SU-DHL-6 (cell line): ENCODE measurements around the gene PTPRN2.

Experiments used
- H2AFZ ChIP-seq: fragments of 200-600 bp; sonication (generic); 2 replicates; pipeline ENCODE4 v1.6.1; 2014; ENCODE audit warnings: low read depth, mild to moderate bottlenecking, moderate library complexity, mixed read lengths, antibody characterized with exemption, low read length; ENCODE audit not compliant: severe bottlenecking
- H3F3A ChIP-seq: fragments of 200-600 bp; shearing (Covaris generic); 2 replicates; pipeline ENCODE4 v1.6.0; 2016; ENCODE audit warnings: antibody characterized with exemption, mild to moderate bottlenecking; ENCODE audit not compliant: insufficient read depth
- H3K27ac ChIP-seq: fragments of 200-600 bp; sonication (generic); 2 replicates; pipeline ENCODE4 v1.5.1; 2016; ENCODE audit warnings: low read depth, mild to moderate bottlenecking, low read length, moderate library complexity, mixed read lengths
- H3K27me3 ChIP-seq: fragments of 200-600 bp; sonication (generic), shearing (Covaris generic); 2 replicates; pipeline ENCODE4 v1.6.0; 2014; ENCODE audit warnings: mild to moderate bottlenecking, low read length
- H3K36me3 ChIP-seq: fragments of 200-600 bp; sonication (generic); 2 replicates; pipeline ENCODE4 v1.6.1; 2014; ENCODE audit warnings: mild to moderate bottlenecking, low read length, mixed read lengths
- H3K4me2 ChIP-seq: fragments of 300-600, 200-600 bp; shearing (Covaris generic), sonication (generic); 2 replicates; pipeline ENCODE4 v1.6.0; 2014; ENCODE audit warnings: low read length, low read depth, mild to moderate bottlenecking; ENCODE audit not compliant: poor library complexity, severe bottlenecking
- H3K4me3 ChIP-seq: fragments of 200-600 bp; sonication (generic); 2 replicates; pipeline ENCODE4 v1.5.1; 2014; ENCODE audit warnings: antibody characterized with exemption, low read length, mild to moderate bottlenecking, mixed read lengths; ENCODE audit not compliant: insufficient read depth, poor library complexity, severe bottlenecking
- H3K79me2 ChIP-seq: fragments of 200-600 bp; sonication (generic); 2 replicates; pipeline ENCODE4 v1.6.1; 2014; ENCODE audit warnings: mild to moderate bottlenecking, low read length, moderate library complexity; ENCODE audit not compliant: insufficient read depth
- H3K9ac ChIP-seq: fragments of 200-600 bp; sonication (generic); 2 replicates; pipeline ENCODE4 v1.7.0; 2014; ENCODE audit warnings: mild to moderate bottlenecking, low read length
- H3K9me2 ChIP-seq: fragments of 200-600 bp; sonication (generic); replicated peaks from 2 replicates; pipeline ENCODE4 v1.6.1; 2014; ENCODE audit warnings: low read length; ENCODE audit not compliant: insufficient read depth
- H3K9me3 ChIP-seq: fragments of 200-600 bp; sonication (generic); 2 replicates; pipeline ENCODE4 v1.6.1; 2014; ENCODE audit warnings: low read length, mixed read lengths; ENCODE audit not compliant: insufficient read depth
- H4K20me1 ChIP-seq: fragments of 200-600 bp; sonication (generic); 2 replicates; pipeline ENCODE4 v1.6.1; 2014; ENCODE audit warnings: low read depth, mild to moderate bottlenecking, antibody characterized with exemption, low read length, moderate library complexity, mixed read lengths
- EZH2phosphoT487 ChIP-seq: fragments of 200-600 bp; sonication (generic), shearing (Covaris generic); conservative IDR thresholded peaks from 2 replicates; pipeline ENCODE4 v1.6.1; 2018; ENCODE audit warnings: mild to moderate bottlenecking, antibody characterized with exemption, low read length, moderate library complexity, mixed read lengths
- TF ChIP-seq, protein P1 (sequence below): fragments of 200-600 bp; sonication (generic); IDR thresholded peaks from one replicate; pipeline ENCODE4 v1.5.1; 2017; ENCODE audit warnings: antibody characterized with exemption, mild to moderate bottlenecking, low read length, moderate library complexity; ENCODE audit not compliant: insufficient read depth, poor library complexity, severe bottlenecking

Gene PTPRN2

DNA sequence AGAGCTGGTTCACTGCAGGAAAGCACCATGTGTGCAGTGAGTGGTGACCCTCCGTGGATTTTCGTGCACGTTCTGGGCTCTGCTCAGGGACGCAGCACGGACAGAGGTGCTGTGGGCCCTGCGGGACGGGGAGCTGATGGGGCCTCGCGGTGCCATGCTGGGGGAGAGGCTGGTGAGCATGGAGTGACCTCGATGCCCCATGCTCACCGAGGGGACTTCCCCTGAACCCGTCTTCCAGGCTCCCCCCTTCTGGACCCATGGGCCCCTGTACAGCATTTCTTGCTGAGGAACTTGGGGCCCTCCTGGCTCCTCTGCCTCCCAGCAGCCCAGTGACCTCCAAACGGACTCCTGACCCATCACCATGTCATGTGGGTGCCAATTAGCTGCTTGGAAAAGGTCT, 997.1 kb downstream of the PTPRN2 start:
- no peak overlapping the region for H3K9ac ChIP-seq
- H3K4me2 ChIP-seq: no peak overlapping the region
- no peaks in the 10 kb centered on the region for H3K36me3 ChIP-seq
- no peak overlapping the region for H3K4me3 ChIP-seq
- no peak overlapping the region for H3K27ac ChIP-seq
- no peaks in the 10 kb centered on the region for H3K9me3 ChIP-seq
- no peak overlapping the region for H2AFZ ChIP-seq
- TF ChIP-seq EZH2phosphoT487: no peak
- TF ChIP-seq, protein P1, sequence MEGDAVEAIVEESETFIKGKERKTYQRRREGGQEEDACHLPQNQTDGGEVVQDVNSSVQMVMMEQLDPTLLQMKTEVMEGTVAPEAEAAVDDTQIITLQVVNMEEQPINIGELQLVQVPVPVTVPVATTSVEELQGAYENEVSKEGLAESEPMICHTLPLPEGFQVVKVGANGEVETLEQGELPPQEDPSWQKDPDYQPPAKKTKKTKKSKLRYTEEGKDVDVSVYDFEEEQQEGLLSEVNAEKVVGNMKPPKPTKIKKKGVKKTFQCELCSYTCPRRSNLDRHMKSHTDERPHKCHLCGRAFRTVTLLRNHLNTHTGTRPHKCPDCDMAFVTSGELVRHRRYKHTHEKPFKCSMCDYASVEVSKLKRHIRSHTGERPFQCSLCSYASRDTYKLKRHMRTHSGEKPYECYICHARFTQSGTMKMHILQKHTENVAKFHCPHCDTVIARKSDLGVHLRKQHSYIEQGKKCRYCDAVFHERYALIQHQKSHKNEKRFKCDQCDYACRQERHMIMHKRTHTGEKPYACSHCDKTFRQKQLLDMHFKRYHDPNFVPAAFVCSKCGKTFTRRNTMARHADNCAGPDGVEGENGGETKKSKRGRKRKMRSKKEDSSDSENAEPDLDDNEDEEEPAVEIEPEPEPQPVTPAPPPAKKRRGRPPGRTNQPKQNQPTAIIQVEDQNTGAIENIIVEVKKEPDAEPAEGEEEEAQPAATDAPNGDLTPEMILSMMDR: no peak
- H3K9me2 ChIP-seq: no peaks in the 10 kb centered on the region
- H3K27me3 ChIP-seq: no peaks in the 10 kb centered on the region
- H3F3A ChIP-seq: no peaks in the 10 kb centered on the region
- H4K20me1 ChIP-seq: no peaks in the 10 kb centered on the region
- no peaks in the 10 kb centered on the region for H3K79me2 ChIP-seq

DNA sequence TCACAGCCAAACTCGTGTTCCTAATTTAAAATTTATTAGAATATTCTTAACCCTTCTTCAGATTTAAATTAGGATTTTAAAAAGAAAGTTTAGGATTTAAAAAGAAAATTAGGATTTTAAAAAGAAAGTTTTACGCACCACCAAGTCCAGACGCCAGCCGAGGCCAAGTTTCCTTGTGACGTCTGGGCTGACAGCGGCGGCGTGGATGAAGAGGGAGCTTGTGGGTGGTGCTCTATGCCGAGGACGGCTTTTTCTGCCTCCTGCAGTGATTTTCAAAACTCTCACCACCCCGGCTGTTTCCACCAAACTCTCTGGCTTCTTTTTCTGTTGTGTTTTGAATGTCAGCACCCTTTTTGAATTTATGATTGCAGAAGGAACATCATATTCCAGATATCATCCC, 997.9 kb downstream of the PTPRN2 start:
- Histone ChIP-seq H3K4me3 (no peak overlapping the region), H3K36me3 (no peaks in the 10 kb centered on the region), H4K20me1 (no peaks in the 10 kb centered on the region), H3K79me2 (no peaks in the 10 kb centered on the region), H3K4me2 (no peak overlapping the region), H3K9me2 (no peaks in the 10 kb centered on the region), H3K27ac (no peak overlapping the region), H3F3A (no peaks in the 10 kb centered on the region), H2AFZ (no peak overlapping the region), H3K27me3 (no peaks in the 10 kb centered on the region), H3K9me3 (no peaks in the 10 kb centered on the region), H3K9ac (no peak overlapping the region)
- no peak for TF ChIP-seq EZH2phosphoT487
- TF ChIP-seq, protein P1: no peak

DNA sequence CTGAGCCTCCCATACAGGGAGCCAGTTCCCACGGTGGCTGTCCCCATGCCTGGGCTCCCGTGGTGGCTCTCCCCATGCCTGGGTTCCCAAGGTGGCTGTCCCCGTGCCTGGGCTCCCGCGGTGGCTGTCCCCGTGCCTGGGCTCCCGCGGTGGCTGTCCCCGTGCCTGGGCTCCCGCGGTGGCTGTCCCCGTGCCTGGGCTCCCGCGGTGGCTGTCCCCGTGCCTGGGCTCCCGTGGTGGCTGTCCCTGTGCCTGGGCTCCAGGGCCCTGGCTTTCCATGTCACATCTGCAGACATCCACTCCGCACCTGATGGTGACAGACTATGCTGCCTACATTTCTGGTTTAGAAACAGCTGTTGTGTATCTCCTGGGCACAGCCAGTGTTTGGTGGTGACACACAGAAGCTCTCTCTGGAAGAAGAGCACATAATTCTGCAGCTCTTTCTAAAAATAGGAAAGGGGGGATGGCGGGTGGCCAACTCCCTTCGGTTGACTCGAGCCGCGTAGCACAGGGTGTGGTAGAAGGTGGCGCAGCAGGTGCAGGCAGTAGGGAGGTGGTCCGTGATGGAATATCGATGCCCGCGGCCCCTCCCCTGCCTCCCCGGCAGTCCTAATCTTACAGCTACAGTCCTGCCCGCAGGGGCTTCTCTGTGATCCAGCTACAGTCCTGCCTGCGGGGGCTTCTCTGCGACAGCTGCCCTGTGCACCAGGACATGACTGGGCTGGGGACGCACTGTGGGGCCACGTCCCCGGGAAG, 999.6 kb downstream of the PTPRN2 start:
- H3K27me3 ChIP-seq: no peaks in the 10 kb centered on the region
- no peaks in the 10 kb centered on the region for H3K36me3 ChIP-seq
- no peaks in the 10 kb centered on the region for H3K79me2 ChIP-seq
- no peak overlapping the region for H3K27ac ChIP-seq
- H3F3A ChIP-seq: no peaks in the 10 kb centered on the region
- no peak overlapping the region for H3K4me3 ChIP-seq
- no peaks in the 10 kb centered on the region for H3K9me3 ChIP-seq
- no peak overlapping the region for H3K4me2 ChIP-seq
- no peaks in the 10 kb centered on the region for H4K20me1 ChIP-seq
- no peak overlapping the region for H3K9ac ChIP-seq
- no peak overlapping the region for H2AFZ ChIP-seq
- TF ChIP-seq, protein P1: no peak
- TF ChIP-seq EZH2phosphoT487: no peak
- no peaks in the 10 kb centered on the region for H3K9me2 ChIP-seq
